Adrenal gland (tissue), 12 donors: ENCODE results near the gene ARL15. TPM values are rescaled to one million over a fixed set of nuclear protein-coding genes. Genes with fewer than 3 reads are reported as not detected.

Experiments
- DNase-seq, 7 donors: peaks; one replicate each; pipeline ENCODE4 v3.0.0-alpha.2; 2019 to 2020
- H3K27ac ChIP-seq, 5 donors: fragments of 200-600 bp; sonication (generic) in 4 of 5; 1 replicate in 3 of 5; 2 replicates in 2 of 5; pipeline versions ENCODE4 v1.5.1 to v1.8.0; 2016 to 2020; ENCODE audit warnings: mild to moderate bottlenecking in 1 of 5
- H3K27me3 ChIP-seq: fragments of 200-600 bp; 2 replicates; pipeline ENCODE4 v1.8.0; 2021
- H3K36me3 ChIP-seq, 2 donors: fragments of 200-600 bp; replicated peaks in 1 of 2; 1 replicate in 1 of 2; 2 replicates in 1 of 2; pipeline versions ENCODE4 v1.5.1 to v1.8.0; 2018 to 2022
- H3K4me1 ChIP-seq, 2 donors: fragments of 200-600 bp; replicated peaks in 1 of 2; 1 replicate in 1 of 2; 2 replicates in 1 of 2; pipeline versions ENCODE4 v1.5.1 to v1.8.0; 2018 to 2021
- H3K4me3 ChIP-seq, 4 donors: fragments of 200-600 bp; sonication (generic) in 3 of 4; one replicate each; pipeline ENCODE4 v1.5.1; 2016 to 2018
- H3K9me3 ChIP-seq, 3 donors: fragments of 200-600 bp; sonication (generic) in 1 of 3; replicated peaks in 1 of 3; 1 replicate in 2 of 3; 2 replicates in 1 of 3; pipeline versions ENCODE4 v1.5.1 to v1.8.0; 2016 to 2021
- POLR2A ChIP-seq, 2 donors: fragments of 450-650 bp; IDR thresholded peaks; one replicate each; pipeline ENCODE4 v1.6.1; 2017; ENCODE audit warnings: antibody characterized with exemption in 2 of 2, mild to moderate bottlenecking in 2 of 2, moderate library complexity in 1 of 2
- WGBS, 4 donors: extraction: QIAGEN DNeasy Blood & Tissue Kit in 2 of 4; methylation state at CpG; one replicate each; pipeline versions ENCODE4 v1.1.5 to v1.1.7; 2013 to 2017; 5-methylcytosine and 5-hydroxymethylcytosine counted together
- intact Hi-C, 2 donors: fragments of 100-400 bp; cut with DNase I; formaldehyde crosslinking; loops; one replicate each; pipeline versions ENCODE4 v1.14.1 to v1.15.0; 2022 to 2023
- polyA plus RNA-seq, 3 donors: library from polyadenylated mRNA; stranded (reverse); fragments of 200-250 nt in 2 of 3; fragments of 350-450 nt in 1 of 3; fragmentation: Illumina TruSeq in 1 of 3; extraction: RNeasy Lipid Tissue Mini Kit (QIAGEN cat#74804) in 1 of 3; gene quantifications; one replicate each; pipeline ENCODE4 v1.2.3, GENCODE V29; 2013 to 2014
- total RNA-seq, 9 donors: library from RNA; depleted of rRNA in 4 of 9; stranded (reverse); fragments of >200 nt in 4 of 9; fragments of 120-200 nt in 1 of 9; fragmentation: NEBNext Ultra II Directional in 1 of 9; extraction: Animal tissue kit (Norgen Biotek cat#: 25700) in 1 of 9; gene quantifications; one replicate each; pipeline versions ENCODE4 v1.1.0 to v1.2.4, GENCODE V29; 2013 to 2023
- TF ChIP-seq, protein P1 (sequence below), 6 experiments: fragments of 450-650 bp in 4 of 6; fragments of 200-600 bp in 2 of 6; sonication (generic) in 1 of 6; IDR thresholded peaks; 1 replicate in 5 of 6; 2 replicates in 1 of 6; pipeline versions ENCODE4 v1.5.1 to v1.8.0; 2016 to 2021; ENCODE audit warnings: antibody characterized with exemption in 6 of 6, mild to moderate bottlenecking in 2 of 6, moderate library complexity in 1 of 6
- donor health status: healthy with polysubstance abuse.
- donor health status: Bipolar disorder and iron deficiency.
- donor health status: DM: yes; HTN: yes; CAD: no.
- donor health status: DM: no; HTN: no; CAD: no.
- donor health status: DM: no; HTN: no; CAD: no.
- donor health status: DM: yes; HTN: yes; CAD: no.

The ARL15 gene
- total and polyA plus RNA-seq, 12 donors, result 12.1 to 85.6 (median 38.9) TPM

DNA sequence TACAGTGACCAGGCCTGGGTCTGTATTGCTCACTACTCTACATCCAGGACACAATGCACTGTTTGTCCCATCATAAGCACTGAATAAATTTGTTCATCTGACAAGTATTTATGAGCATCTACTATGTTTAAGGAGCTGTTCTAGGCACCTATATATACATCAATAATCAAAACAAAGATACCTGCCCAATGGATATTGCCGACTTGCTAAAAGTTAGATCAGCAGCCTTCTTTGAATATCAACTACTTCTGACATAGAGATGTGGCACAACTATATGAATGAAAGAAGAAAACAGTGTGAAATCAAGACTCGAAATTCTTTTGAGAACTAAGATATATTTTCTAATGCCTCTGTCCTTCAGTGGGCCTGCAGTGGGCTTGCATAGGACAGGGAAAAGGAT is 215.7 kb downstream of the ARL15 start:
- no peaks in the 10 kb centered on the region for H3K4me1 ChIP-seq
- intact Hi-C loops, result no loop called here
- TF ChIP-seq, protein P1, sequence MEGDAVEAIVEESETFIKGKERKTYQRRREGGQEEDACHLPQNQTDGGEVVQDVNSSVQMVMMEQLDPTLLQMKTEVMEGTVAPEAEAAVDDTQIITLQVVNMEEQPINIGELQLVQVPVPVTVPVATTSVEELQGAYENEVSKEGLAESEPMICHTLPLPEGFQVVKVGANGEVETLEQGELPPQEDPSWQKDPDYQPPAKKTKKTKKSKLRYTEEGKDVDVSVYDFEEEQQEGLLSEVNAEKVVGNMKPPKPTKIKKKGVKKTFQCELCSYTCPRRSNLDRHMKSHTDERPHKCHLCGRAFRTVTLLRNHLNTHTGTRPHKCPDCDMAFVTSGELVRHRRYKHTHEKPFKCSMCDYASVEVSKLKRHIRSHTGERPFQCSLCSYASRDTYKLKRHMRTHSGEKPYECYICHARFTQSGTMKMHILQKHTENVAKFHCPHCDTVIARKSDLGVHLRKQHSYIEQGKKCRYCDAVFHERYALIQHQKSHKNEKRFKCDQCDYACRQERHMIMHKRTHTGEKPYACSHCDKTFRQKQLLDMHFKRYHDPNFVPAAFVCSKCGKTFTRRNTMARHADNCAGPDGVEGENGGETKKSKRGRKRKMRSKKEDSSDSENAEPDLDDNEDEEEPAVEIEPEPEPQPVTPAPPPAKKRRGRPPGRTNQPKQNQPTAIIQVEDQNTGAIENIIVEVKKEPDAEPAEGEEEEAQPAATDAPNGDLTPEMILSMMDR (IDR thresholded peaks at IDR 0.05), result no peak
- TF ChIP-seq POLR2A (IDR thresholded peaks at IDR 0.05), result no peak
- DNase-seq, result no peak
- 90 to 95% (median 94%) methylated on average over 2 of the region's 2 CpGs for WGBS, 4 donors
- H3K9me3 ChIP-seq, result no peaks in the 10 kb centered on the region
- H3K4me3 ChIP-seq, result no peak overlapping the region
- no peak overlapping the region for H3K27ac ChIP-seq
- H3K36me3 ChIP-seq, result no peaks in the 10 kb centered on the region
- H3K27me3 ChIP-seq, result no peaks in the 10 kb centered on the region

DNA sequence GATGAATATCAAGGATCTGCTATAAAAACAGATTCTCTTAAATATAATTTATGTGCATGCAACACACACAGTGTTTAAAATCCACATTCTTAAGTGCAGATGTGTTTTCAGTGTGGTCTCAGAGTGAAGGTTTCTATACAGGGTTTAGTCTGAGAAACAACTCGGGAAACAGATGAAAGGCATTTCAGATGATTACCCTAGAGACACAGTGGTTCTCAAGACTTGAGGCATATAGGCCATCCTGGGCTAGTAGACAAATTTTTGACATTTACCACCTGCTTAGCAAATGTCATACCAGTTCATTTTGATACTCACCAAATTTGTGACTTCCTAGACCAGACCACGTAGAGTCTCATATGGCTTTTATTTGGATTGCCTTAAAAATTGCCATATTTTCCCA is 216.5 kb downstream of the ARL15 start:
- Histone ChIP-seq H3K4me3 (no peak overlapping the region), H3K36me3 (no peaks in the 10 kb centered on the region), H3K9me3 (no peaks in the 10 kb centered on the region), H3K27me3 (no peaks in the 10 kb centered on the region), H3K4me1 (no peaks in the 10 kb centered on the region), H3K27ac (no peak overlapping the region)
- TF ChIP-seq, protein P1 (IDR thresholded peaks at IDR 0.05), result no peak
- no peak for TF ChIP-seq POLR2A (IDR thresholded peaks at IDR 0.05)
- intact Hi-C loops, result no loop called here
- 93 to 97% (median 95%) methylated on average over 2 of the region's 2 CpGs for whole genome bisulfite sequencing, 4 donors
- DNase-seq, result no peak

GRCh38 chr5:54093081-54093492 is 217.3 kb downstream of the ARL15 start:
- Histone ChIP-seq H3K4me1 (no peaks in the 10 kb centered on the region), H3K9me3 (no peaks in the 10 kb centered on the region), H3K36me3 (no peaks in the 10 kb centered on the region), H3K27me3 (no peaks in the 10 kb centered on the region), H3K27ac (no peak overlapping the region), H3K4me3 (no peak overlapping the region)
- intact Hi-C loops, result no loop called here
- TF ChIP-seq, protein P1 (IDR thresholded peaks at IDR 0.05), result no peak
- no peak for TF ChIP-seq POLR2A (IDR thresholded peaks at IDR 0.05)
- DNase-seq, result peak in 1 of 7 donors; percentile 62
- WGBS, 4 donors, result 87 to 100% (median 98%) methylated on average over 1 of the region's 1 CpG

DNA sequence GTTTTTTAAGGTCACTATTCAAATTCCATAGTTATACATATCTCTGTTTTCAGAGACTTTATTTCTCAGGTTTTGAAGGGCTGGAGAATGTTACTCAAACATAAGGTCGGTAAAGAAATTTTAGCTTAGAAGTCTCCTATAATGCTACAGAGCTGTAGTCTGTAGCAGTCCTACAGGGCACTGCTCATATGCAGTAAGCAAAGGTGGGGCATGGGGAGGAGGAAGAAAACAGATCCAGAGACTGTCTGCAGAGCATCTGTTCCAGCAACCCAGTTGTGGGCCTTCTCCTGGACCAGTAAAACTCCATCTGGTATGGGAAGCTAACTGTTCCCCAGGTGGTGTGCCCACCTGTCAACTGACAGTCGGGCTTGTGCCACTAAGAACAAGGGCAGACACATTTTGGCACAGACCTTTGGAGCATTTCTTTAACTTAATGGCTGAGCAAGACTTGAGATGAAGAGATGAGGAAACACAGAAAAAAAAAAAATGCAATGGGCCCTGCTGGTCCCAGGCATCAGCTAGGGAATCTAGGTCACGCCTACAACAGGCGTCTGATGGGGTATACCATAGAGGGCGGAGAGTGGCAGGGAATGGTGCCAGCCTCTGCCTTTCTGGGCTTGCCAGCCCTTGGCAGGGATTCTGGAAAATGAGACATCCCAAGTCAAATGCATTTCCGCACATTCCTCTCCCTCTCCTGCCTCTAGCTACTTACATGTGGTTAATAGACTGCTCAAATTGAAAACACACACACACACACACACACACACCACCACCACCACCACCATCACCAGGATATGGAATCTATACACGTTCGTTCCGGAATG is 218.9 kb downstream of the ARL15 start:
- intact Hi-C loops, result no loop called here
- Histone ChIP-seq H3K27ac (no peak overlapping the region), H3K36me3 (no peaks in the 10 kb centered on the region), H3K27me3 (no peaks in the 10 kb centered on the region), H3K9me3 (no peaks in the 10 kb centered on the region), H3K4me3 (no peak overlapping the region), H3K4me1 (no peaks in the 10 kb centered on the region)
- 92 to 97% (median 96%) methylated on average over 9 of the region's 9 CpGs for WGBS, 4 donors
- no peak for TF ChIP-seq POLR2A (IDR thresholded peaks at IDR 0.05)
- DNase-seq, result no peak
